HL-60 (cell line): ENCODE results near the gene PLXNB3.

Experiments used
- DNase-seq, 2 experiments: peaks; one replicate each; pipeline ENCODE4 v3.0.0-alpha.2; 2010 to 2020; ENCODE audit warnings: low read depth in 1 of 2, low spot score in 1 of 2
- H3K27ac ChIP-seq: fragments of 250-450 bp; sonication (Bioruptor Pico); replicated peaks from 2 replicates; pipeline ENCODE4 v1.5.1; 2020; ENCODE audit warnings: mild to moderate bottlenecking, moderate library complexity
- H3K27me3 ChIP-seq: fragments of 250-450 bp; sonication (Bioruptor Pico); 2 replicates; pipeline ENCODE4 v1.5.1; 2021; ENCODE audit warnings: mild to moderate bottlenecking, moderate library complexity; ENCODE audit not compliant: insufficient read depth, poor library complexity, severe bottlenecking
- H3K4me3 ChIP-seq: replicated peaks from 2 replicates; pipeline ENCODE4 v1.5.1; 2011; ENCODE audit warnings: mild to moderate bottlenecking, control low read depth, low read length; ENCODE audit not compliant: insufficient read depth
- CTCF ChIP-seq: IDR thresholded peaks from one replicate; pipeline ENCODE4 v1.5.1; 2011; ENCODE audit warnings: low read length, control low read depth, inconsistent platforms; ENCODE audit not compliant: insufficient read depth
- GABPA ChIP-seq: IDR thresholded peaks from 2 replicates; pipeline ENCODE4 v1.6.1; 2012; ENCODE audit warnings: low read depth
- POLR2AphosphoS5 ChIP-seq: IDR thresholded peaks from 2 replicates; pipeline ENCODE4 v1.6.1; 2012; ENCODE audit warnings: low read depth
- SPI1 ChIP-seq: IDR thresholded peaks from 2 replicates; pipeline ENCODE4 v1.6.1; 2012; ENCODE audit warnings: low read depth, mild to moderate bottlenecking, borderline replicate concordance
- TF ChIP-seq, protein P1 (sequence below): IDR thresholded peaks from 2 replicates; pipeline ENCODE4 v1.6.1; 2012; ENCODE audit warnings: low read depth; ENCODE audit not compliant: insufficient replicate concordance

PLXNB3 gene

GRCh38 chrX:153806999-153807575, 43.0 kb downstream of the PLXNB3 start:
- DNase-seq = no peak
- Histone ChIP-seq H3K27ac (no peak overlapping the region), H3K4me3 (no peak overlapping the region), H3K27me3 (no peaks in the 10 kb centered on the region)
- TF ChIP-seq, protein P1, sequence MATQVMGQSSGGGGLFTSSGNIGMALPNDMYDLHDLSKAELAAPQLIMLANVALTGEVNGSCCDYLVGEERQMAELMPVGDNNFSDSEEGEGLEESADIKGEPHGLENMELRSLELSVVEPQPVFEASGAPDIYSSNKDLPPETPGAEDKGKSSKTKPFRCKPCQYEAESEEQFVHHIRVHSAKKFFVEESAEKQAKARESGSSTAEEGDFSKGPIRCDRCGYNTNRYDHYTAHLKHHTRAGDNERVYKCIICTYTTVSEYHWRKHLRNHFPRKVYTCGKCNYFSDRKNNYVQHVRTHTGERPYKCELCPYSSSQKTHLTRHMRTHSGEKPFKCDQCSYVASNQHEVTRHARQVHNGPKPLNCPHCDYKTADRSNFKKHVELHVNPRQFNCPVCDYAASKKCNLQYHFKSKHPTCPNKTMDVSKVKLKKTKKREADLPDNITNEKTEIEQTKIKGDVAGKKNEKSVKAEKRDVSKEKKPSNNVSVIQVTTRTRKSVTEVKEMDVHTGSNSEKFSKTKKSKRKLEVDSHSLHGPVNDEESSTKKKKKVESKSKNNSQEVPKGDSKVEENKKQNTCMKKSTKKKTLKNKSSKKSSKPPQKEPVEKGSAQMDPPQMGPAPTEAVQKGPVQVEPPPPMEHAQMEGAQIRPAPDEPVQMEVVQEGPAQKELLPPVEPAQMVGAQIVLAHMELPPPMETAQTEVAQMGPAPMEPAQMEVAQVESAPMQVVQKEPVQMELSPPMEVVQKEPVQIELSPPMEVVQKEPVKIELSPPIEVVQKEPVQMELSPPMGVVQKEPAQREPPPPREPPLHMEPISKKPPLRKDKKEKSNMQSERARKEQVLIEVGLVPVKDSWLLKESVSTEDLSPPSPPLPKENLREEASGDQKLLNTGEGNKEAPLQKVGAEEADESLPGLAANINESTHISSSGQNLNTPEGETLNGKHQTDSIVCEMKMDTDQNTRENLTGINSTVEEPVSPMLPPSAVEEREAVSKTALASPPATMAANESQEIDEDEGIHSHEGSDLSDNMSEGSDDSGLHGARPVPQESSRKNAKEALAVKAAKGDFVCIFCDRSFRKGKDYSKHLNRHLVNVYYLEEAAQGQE = no peak
- no peak for TF ChIP-seq CTCF
- no peak for TF ChIP-seq POLR2AphosphoS5
- TF ChIP-seq SPI1 = no peak
- TF ChIP-seq GABPA = no peak

GRCh38 chrX:153807976-153808375, 43.9 kb downstream of the PLXNB3 start:
- Histone ChIP-seq H3K27ac (no peak overlapping the region), H3K4me3 (no peak overlapping the region), H3K27me3 (no peaks in the 10 kb centered on the region)
- TF ChIP-seq POLR2AphosphoS5 (no peak), CTCF (no peak), GABPA (no peak), SPI1 (no peak)
- TF ChIP-seq, protein P1 = no peak
- DNase-seq = no peak

DNA sequence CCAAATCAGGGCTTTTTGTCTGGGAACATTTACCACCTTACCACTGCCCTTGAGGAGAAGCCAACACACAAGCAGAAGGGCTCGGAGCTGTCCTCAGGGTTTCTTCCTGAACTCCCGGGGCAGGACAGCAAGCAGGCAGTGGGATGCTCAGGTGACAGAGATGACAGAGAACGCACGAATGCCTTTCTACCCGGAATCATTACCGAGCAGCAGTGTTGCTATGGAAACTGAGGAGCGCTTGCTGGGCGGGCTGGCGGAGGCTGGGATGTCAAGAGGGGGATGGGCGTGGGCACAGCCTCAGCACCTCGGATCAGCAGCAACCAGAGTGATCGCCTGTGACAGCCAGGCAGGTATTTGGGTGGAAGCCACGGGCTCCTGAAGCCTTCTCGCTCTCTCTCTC, 48.2 kb downstream of the PLXNB3 start:
- Histone ChIP-seq H3K27ac (no peak overlapping the region), H3K4me3 (no peak overlapping the region), H3K27me3 (no peaks in the 10 kb centered on the region)
- DNase-seq = no peak
- TF ChIP-seq POLR2AphosphoS5 = no peak
- TF ChIP-seq, protein P1 = no peak
- no peak for TF ChIP-seq SPI1
- no peak for TF ChIP-seq CTCF
- no peak for TF ChIP-seq GABPA
